Activated naive CD8-positive, alpha-beta T cell (primary cell): ENCODE data around the gene PDE8A.

Source experiments
- H3K27ac Mint-ChIP-seq: one replicate; pipeline ENCODE4 v1.8.0; 2021; ENCODE audit warnings: mixed read lengths
- H3K27me3 Mint-ChIP-seq: one replicate; pipeline ENCODE4 v1.8.0; 2021; ENCODE audit warnings: mixed read lengths
- H3K36me3 Mint-ChIP-seq: one replicate; pipeline ENCODE4 v1.8.0; 2021; ENCODE audit warnings: mixed read lengths
- H3K4me1 Mint-ChIP-seq: one replicate; pipeline ENCODE4 v1.8.0; 2021; ENCODE audit warnings: low read depth, mixed read lengths
- H3K4me3 Mint-ChIP-seq: one replicate; pipeline ENCODE4 v1.8.0; 2021; ENCODE audit warnings: mild to moderate bottlenecking, mixed read lengths
- H3K9me3 Mint-ChIP-seq: one replicate; pipeline ENCODE4 v1.8.0; 2021; ENCODE audit warnings: low read depth, mixed read lengths

The PDE8A gene

GRCh38 chr15:85073556-85074194 is 92.0 kb downstream of the PDE8A start:
- Mint-ChIP-seq H3K4me3 (no peak overlapping the region), H3K27me3 (no peaks in the 10 kb centered on the region), H3K36me3 (peaks cover 24% of the 10 kb centered on the region), H3K27ac (peak overlapping the region; percentile 9), H3K4me1 (peaks cover 7% of the 10 kb centered on the region), H3K9me3 (no peaks in the 10 kb centered on the region)

DNA sequence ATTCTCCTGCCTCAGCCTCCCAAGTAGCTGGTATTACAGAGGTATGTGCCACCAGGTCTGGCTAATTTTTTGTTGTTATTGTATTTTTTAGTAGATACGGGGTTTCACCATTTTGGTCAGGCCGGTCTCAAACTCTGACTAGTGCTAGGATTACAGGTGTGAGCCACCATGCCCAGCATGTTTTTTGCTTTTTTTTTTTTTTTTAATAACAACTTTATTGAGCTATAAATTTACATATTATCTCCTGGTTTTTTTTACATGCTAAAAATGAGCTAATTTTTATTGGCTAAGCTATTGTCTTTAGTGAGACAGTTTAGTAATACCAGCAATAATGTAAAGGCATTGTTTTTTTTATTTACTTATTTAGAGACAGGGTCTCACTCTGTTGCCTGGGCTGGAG is 105.2 kb downstream of the PDE8A start:
- no peak overlapping the region for H3K27ac Mint-ChIP-seq
- no peaks in the 10 kb centered on the region for H3K9me3 Mint-ChIP-seq
- no peak overlapping the region for H3K4me3 Mint-ChIP-seq
- peaks cover 30% of the 10 kb centered on the region for H3K36me3 Mint-ChIP-seq
- H3K27me3 Mint-ChIP-seq: no peaks in the 10 kb centered on the region
- no peaks in the 10 kb centered on the region for H3K4me1 Mint-ChIP-seq

GRCh38 chr15:85088300-85088699 is 106.6 kb downstream of the PDE8A start:
- Mint-ChIP-seq H3K4me3 (no peak overlapping the region), H3K36me3 (peaks cover 33% of the 10 kb centered on the region), H3K27ac (no peak overlapping the region)

DNA sequence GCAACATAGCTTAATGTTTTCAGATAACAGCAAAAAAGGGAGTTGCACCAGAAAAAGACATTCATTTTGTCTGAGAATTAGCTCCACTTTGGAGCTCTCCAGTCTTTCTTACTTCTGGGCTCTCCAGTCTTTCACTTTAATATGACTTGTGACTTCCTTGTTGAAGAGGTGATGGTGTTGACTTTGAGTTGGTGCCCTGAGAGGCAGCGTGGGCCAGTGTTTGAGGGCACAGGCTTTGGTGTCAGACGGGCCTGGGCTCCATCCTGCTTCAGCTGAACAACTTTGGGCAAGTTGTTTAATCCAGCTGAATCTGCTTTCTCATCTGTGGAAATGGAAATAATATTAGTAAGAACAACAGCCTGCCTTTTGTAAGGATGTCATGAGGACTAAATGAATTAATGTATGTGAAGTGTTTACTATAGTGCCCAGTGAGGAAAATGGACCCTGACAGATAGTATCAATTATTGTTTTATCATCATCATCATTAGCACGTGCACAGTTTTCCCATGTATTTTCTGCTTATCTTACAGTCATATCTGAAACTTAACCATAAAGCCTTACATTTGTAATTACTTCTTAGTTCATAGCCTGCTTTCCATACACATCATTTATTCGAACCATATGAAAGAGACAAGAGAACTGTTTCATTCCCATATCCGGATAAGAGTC is 108.4 kb downstream of the PDE8A start:
- no peaks in the 10 kb centered on the region for H3K27me3 Mint-ChIP-seq
- no peaks in the 10 kb centered on the region for H3K4me1 Mint-ChIP-seq
- H3K36me3 Mint-ChIP-seq: peaks cover 36% of the 10 kb centered on the region
- no peaks in the 10 kb centered on the region for H3K9me3 Mint-ChIP-seq
- no peak overlapping the region for H3K27ac Mint-ChIP-seq
- no peak overlapping the region for H3K4me3 Mint-ChIP-seq

More at GRCh38 chr15:85088300-85088699, 106.6 kb downstream of the PDE8A start:
- Mint-ChIP-seq H3K27me3 (no peaks in the 10 kb centered on the region), H3K4me1 (no peaks in the 10 kb centered on the region), H3K9me3 (no peaks in the 10 kb centered on the region)

GRCh38 chr15:85091990-85092389 is 110.3 kb downstream of the PDE8A start:
- Mint-ChIP-seq H3K9me3 (no peaks in the 10 kb centered on the region), H3K27me3 (no peaks in the 10 kb centered on the region), H3K27ac (no peak overlapping the region), H3K4me1 (no peaks in the 10 kb centered on the region), H3K4me3 (no peak overlapping the region), H3K36me3 (peaks cover 32% of the 10 kb centered on the region)

GRCh38 chr15:85094685-85095084 is 113.0 kb downstream of the PDE8A start:
- no peak overlapping the region for H3K4me3 Mint-ChIP-seq
- H3K27ac Mint-ChIP-seq: no peak overlapping the region
- H3K9me3 Mint-ChIP-seq: no peaks in the 10 kb centered on the region
- H3K4me1 Mint-ChIP-seq: peaks cover 3% of the 10 kb centered on the region
- peaks cover 30% of the 10 kb centered on the region for H3K36me3 Mint-ChIP-seq
- H3K27me3 Mint-ChIP-seq: no peaks in the 10 kb centered on the region

DNA sequence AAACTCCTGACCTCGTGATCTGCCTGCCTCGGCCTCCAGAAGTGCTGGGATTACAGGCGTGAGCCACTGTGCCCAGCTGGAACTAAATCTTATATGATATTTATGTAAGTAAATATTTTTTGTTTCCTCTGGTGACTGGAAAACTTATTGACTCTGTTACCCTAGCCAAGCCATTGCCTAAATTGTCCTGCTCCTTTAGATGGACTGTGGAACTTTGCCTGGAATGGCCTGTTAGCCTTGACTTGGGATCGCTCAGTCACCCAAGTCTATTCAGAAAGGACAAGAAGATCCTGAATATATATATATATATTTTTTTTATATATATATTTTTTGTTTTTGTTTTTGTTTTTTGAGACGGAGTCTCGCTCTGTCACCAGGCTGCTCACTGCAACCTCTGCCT is 113.9 kb downstream of the PDE8A start:
- H3K36me3 Mint-ChIP-seq: peaks cover 27% of the 10 kb centered on the region

DNA sequence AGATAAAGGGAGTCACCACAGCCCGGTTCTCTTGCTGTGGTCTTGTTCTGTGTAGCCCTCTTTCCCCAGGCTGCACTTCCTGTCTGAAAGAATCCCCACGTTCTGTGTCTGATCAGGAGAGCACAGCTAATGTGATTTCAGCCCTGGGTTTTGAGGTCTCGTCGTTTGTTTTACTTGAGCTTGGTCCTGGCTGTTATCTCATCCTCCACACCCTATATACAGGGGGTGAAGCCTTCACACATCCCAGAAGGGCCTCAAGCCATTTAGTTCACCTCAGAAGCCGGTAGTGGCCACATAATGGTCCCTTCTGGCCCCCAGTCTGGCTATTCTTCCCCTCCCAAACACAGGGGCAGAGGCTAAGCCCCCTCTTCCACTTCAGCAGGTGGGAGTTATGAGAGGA is 115.6 kb downstream of the PDE8A start:
- H3K27me3 Mint-ChIP-seq: no peaks in the 10 kb centered on the region
- no peak overlapping the region for H3K27ac Mint-ChIP-seq
- peaks cover 3% of the 10 kb centered on the region for H3K4me1 Mint-ChIP-seq
- no peaks in the 10 kb centered on the region for H3K9me3 Mint-ChIP-seq
- H3K36me3 Mint-ChIP-seq: peaks cover 17% of the 10 kb centered on the region
- no peak overlapping the region for H3K4me3 Mint-ChIP-seq

More for the DNA sequence above, 113.9 kb downstream of the PDE8A start:
- Mint-ChIP-seq H3K9me3 (no peaks in the 10 kb centered on the region), H3K27me3 (no peaks in the 10 kb centered on the region), H3K4me3 (no peak overlapping the region), H3K4me1 (peaks cover 3% of the 10 kb centered on the region), H3K27ac (no peak overlapping the region)

GRCh38 chr15:85097725-85098124 is 116.1 kb downstream of the PDE8A start:
- Mint-ChIP-seq H3K4me1 (peaks cover 3% of the 10 kb centered on the region), H3K27ac (no peak overlapping the region), H3K9me3 (no peaks in the 10 kb centered on the region), H3K27me3 (no peaks in the 10 kb centered on the region), H3K36me3 (peaks cover 17% of the 10 kb centered on the region), H3K4me3 (no peak overlapping the region)

GRCh38 chr15:85099195-85099803 is 117.6 kb downstream of the PDE8A start:
- H3K36me3 Mint-ChIP-seq: peaks cover 14% of the 10 kb centered on the region
- H3K27ac Mint-ChIP-seq: no peak overlapping the region

GRCh38 chr15:85100186-85100937 is 118.7 kb downstream of the PDE8A start:
- Mint-ChIP-seq H3K36me3 (peaks cover 10% of the 10 kb centered on the region), H3K27ac (no peak overlapping the region), H3K4me3 (no peak overlapping the region), H3K27me3 (no peaks in the 10 kb centered on the region), H3K4me1 (peaks cover 7% of the 10 kb centered on the region), H3K9me3 (no peaks in the 10 kb centered on the region)

More at GRCh38 chr15:85099195-85099803, 117.6 kb downstream of the PDE8A start:
- Mint-ChIP-seq H3K4me3 (no peak overlapping the region), H3K9me3 (no peaks in the 10 kb centered on the region), H3K27me3 (no peaks in the 10 kb centered on the region), H3K4me1 (peaks cover 7% of the 10 kb centered on the region)

- Mint-ChIP-seq H3K27ac (no peak overlapping the region), H3K36me3 (peaks cover 6% of the 10 kb centered on the region), H3K27me3 (no peaks in the 10 kb centered on the region), H3K4me3 (no peak overlapping the region), H3K4me1 (peaks cover 4% of the 10 kb centered on the region), H3K9me3 (no peaks in the 10 kb centered on the region)
Measured at GRCh38 chr15:85104584-85104983, 122.9 kb downstream of the PDE8A start.

- Mint-ChIP-seq H3K4me1 (peaks cover 4% of the 10 kb centered on the region), H3K36me3 (peaks cover 6% of the 10 kb centered on the region), H3K27me3 (no peaks in the 10 kb centered on the region), H3K9me3 (no peaks in the 10 kb centered on the region), H3K27ac (no peak overlapping the region), H3K4me3 (no peak overlapping the region)
Measured at GRCh38 chr15:85108136-85108535, 126.5 kb downstream of the PDE8A start.

DNA sequence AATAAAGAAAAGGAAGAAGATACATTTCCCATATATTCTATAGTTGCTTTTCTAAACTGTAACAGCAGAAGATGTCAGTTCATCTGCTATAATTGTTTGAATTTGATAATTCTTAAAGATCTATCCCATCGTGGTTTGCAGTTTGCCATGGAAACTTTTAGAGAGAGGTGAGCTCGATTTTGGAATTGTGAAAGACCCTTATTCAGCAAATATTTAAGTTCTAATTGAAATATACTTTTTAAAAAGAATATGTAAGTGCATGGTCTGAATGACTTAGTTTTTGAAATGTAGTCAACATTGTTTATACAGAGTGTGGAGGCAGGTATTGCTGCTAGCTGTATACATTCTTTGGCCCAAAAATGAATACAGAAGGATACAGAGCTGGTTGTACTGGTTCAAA is 127.7 kb downstream of the PDE8A start:
- Mint-ChIP-seq H3K36me3 (peaks cover 8% of the 10 kb centered on the region), H3K4me1 (no peaks in the 10 kb centered on the region), H3K27ac (no peak overlapping the region), H3K9me3 (no peaks in the 10 kb centered on the region), H3K27me3 (no peaks in the 10 kb centered on the region), H3K4me3 (no peak overlapping the region)

GRCh38 chr15:85112997-85113396 is 131.3 kb downstream of the PDE8A start:
- Mint-ChIP-seq H3K27me3 (no peaks in the 10 kb centered on the region), H3K9me3 (no peaks in the 10 kb centered on the region), H3K4me3 (no peak overlapping the region), H3K4me1 (peaks cover 7% of the 10 kb centered on the region), H3K36me3 (peaks cover 24% of the 10 kb centered on the region), H3K27ac (no peak overlapping the region)
